CD4-positive, CD25-positive, alpha-beta regulatory T cell (primary cell): Measurements from ENCODE around the gene NHLRC3. TPM values are rescaled to one million over a fixed set of nuclear protein-coding genes. Genes with fewer than 3 reads are reported as not detected.

Source experiments
- ATAC-seq, 2 donors: fragments of 150-1000 bp; cut with Tn5 transposase; one replicate each; pipeline ENCODE4 v1.10.0; 2021; ENCODE audit warnings: low read depth in 2 of 2, moderate number of reproducible peaks in 2 of 2, moderate library complexity in 1 of 2
- DNase-seq, 3 donors: peaks; one replicate each; pipeline versions ENCODE4 v3.0.0 to v3.0.0-alpha.2; 2012 to 2022; ENCODE audit warnings: mixed read lengths in 1 of 3
- H3K27ac ChIP-seq: one replicate; pipeline ENCODE4 v1.7.0; 2013; ENCODE audit warnings: mild to moderate bottlenecking, low read length; ENCODE audit not compliant: insufficient read depth, poor library complexity, severe bottlenecking
- H3K27me3 ChIP-seq: one replicate; pipeline ENCODE4 v1.7.0; 2013; ENCODE audit warnings: low read length; ENCODE audit not compliant: control insufficient read depth, insufficient read depth
- H3K36me3 ChIP-seq: one replicate; pipeline ENCODE4 v1.7.0; 2013; ENCODE audit warnings: mild to moderate bottlenecking, low read length, moderate library complexity; ENCODE audit not compliant: control insufficient read depth, insufficient read depth
- H3K4me1 ChIP-seq: 2 replicates; pipeline ENCODE4 v1.7.0; 2013; ENCODE audit warnings: mild to moderate bottlenecking, low read length; ENCODE audit not compliant: insufficient read depth, control insufficient read depth, poor library complexity, severe bottlenecking
- H3K4me3 ChIP-seq: one replicate; pipeline ENCODE4 v1.7.0; 2013; ENCODE audit warnings: low read depth, mild to moderate bottlenecking, low read length, moderate library complexity
- H3K9me3 ChIP-seq, 2 experiments: 1 replicate in 1 of 2; 2 replicates in 1 of 2; pipeline ENCODE4 v1.7.0; 2013; ENCODE audit warnings: low read length in 2 of 2, mild to moderate bottlenecking in 1 of 2, moderate library complexity in 1 of 2; ENCODE audit not compliant: control insufficient read depth in 2 of 2
- H3K27ac Mint-ChIP-seq, 3 donors: one replicate each; pipeline ENCODE4 v1.8.0; 2020 to 2022; ENCODE audit warnings: mild to moderate bottlenecking in 3 of 3, mixed read lengths in 3 of 3, moderate library complexity in 2 of 3
- H3K27me3 Mint-ChIP-seq: one replicate; pipeline ENCODE4 v1.8.0; 2022; ENCODE audit warnings: mild to moderate bottlenecking, mixed read lengths
- H3K36me3 Mint-ChIP-seq: one replicate; pipeline ENCODE4 v1.8.0; 2020; ENCODE audit warnings: mixed read lengths
- H3K4me1 Mint-ChIP-seq, 4 donors: one replicate each; pipeline ENCODE4 v1.8.0; 2020 to 2022; ENCODE audit warnings: mixed read lengths in 4 of 4, mild to moderate bottlenecking in 1 of 4
- H3K4me3 Mint-ChIP-seq, 4 donors: one replicate each; pipeline ENCODE4 v1.8.0; 2020 to 2022; ENCODE audit warnings: mild to moderate bottlenecking in 4 of 4, mixed read lengths in 4 of 4, moderate library complexity in 3 of 4
- H3K9me3 Mint-ChIP-seq, 7 donors: one replicate each; pipeline ENCODE4 v1.8.0; 2020 to 2022; ENCODE audit warnings: mixed read lengths in 7 of 7, mild to moderate bottlenecking in 3 of 7, moderate library complexity in 2 of 7
- polyA plus RNA-seq, 4 donors: library from polyadenylated mRNA; unstranded; fragments of 300-500 nt; fragmentation: Illumina TruSeq; gene quantifications; one replicate each; pipeline ENCODE4 v1.2.3, GENCODE V29; 2021
- total RNA-seq: library from RNA; stranded (reverse); gene quantifications from one replicate; pipeline ENCODE4 v1.2.3, GENCODE V29; 2022

NHLRC3 gene
- total and polyA plus RNA-seq, 5 donors from 2014 or later, result 5.2 to 13.7 (median 6.8) TPM

GRCh38 chr13:39035204-39035603, 3.1 kb upstream of the NHLRC3 start:
- Histone ChIP-seq H3K4me1 (peaks cover 45% of the 10 kb centered on the region), H3K9me3 (no peaks in the 10 kb centered on the region), H3K27ac (no peak overlapping the region), H3K27me3 (no peaks in the 10 kb centered on the region), H3K4me3 (peak overlapping the region; percentile 99), H3K36me3 (peaks cover 5% of the 10 kb centered on the region)
- no peaks in the 10 kb centered on the region for H3K36me3 Mint-ChIP-seq
- H3K4me3 Mint-ChIP-seq, result peak overlapping the region; percentile 94 to 99 (median 97)
- ATAC-seq (no peak), DNase-seq (no peak)
- H3K9me3 Mint-ChIP-seq, result no peaks in the 10 kb centered on the region
- peak overlapping the region; percentile 5 to 97 (median 77) for H3K27ac Mint-ChIP-seq
- H3K4me1 Mint-ChIP-seq, result peaks cover 35 to 72% (median 46%) of the 10 kb centered on the region in 4 donors
- no peaks in the 10 kb centered on the region for H3K27me3 Mint-ChIP-seq

DNA sequence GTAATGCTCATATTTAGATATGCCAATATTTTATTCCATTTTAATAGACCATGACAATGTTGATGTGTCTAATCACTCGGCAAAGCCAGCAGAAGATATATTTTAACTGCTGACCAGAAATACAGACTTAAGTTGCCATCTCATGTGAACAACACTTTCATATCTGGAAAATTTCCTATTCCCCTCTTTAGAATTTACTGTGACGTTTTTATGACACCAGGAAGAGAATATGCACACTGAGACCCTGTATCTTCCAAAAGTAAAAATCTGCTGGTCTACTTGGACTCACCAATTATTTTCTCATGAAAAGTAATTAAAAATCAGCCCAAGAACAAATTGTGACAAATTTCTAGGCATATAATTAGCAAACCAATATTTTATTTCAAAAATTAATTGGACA, 2.5 kb upstream of the NHLRC3 start:
- Histone ChIP-seq H3K9me3 (no peaks in the 10 kb centered on the region), H3K36me3 (peaks cover 4% of the 10 kb centered on the region), H3K27me3 (no peaks in the 10 kb centered on the region), H3K4me3 (peak overlapping the region; percentile 99), H3K27ac (no peak overlapping the region), H3K4me1 (peaks cover 45% of the 10 kb centered on the region)
- ATAC-seq, result no peak
- no peak for DNase-seq
- Mint-ChIP-seq H3K36me3 (peaks cover 2% of the 10 kb centered on the region), H3K27ac (peak overlapping the region in 2 of 3 donors; percentile 80 to 97), H3K4me1 (peaks cover 36 to 75% (median 52%) of the 10 kb centered on the region in 4 donors), H3K4me3 (peak overlapping the region; percentile 94 to 99 (median 97)), H3K9me3 (no peaks in the 10 kb centered on the region), H3K27me3 (no peaks in the 10 kb centered on the region)

DNA sequence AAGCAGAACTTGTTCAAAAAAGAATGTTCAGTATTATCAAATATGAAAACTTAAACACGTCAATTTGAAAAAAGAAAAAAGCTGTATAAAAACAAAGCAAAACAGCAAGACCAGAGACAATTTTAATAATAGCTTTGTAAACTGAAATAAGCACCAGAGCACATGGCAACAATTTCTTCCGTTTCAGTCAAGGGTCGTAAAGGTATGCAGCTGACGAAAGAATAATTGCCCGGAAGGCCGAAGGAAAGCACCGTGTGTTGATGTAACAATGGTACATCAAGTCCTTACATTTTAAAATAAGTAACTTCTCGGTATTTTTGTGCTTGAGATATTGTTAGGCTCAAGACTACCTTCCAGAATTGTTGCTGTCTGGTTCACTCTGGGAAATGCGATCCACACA, 2.0 kb upstream of the NHLRC3 start:
- ATAC-seq (no peak), DNase-seq (peak in 2 of 3 donors; percentile 23 to 66)
- H3K27ac ChIP-seq, result peak overlapping the region; percentile 30
- H3K9me3 Mint-ChIP-seq, result no peaks in the 10 kb centered on the region
- no peaks in the 10 kb centered on the region for H3K27me3 ChIP-seq
- H3K36me3 Mint-ChIP-seq, result peaks cover 4% of the 10 kb centered on the region
- peaks cover 38 to 76% (median 54%) of the 10 kb centered on the region in 4 donors for H3K4me1 Mint-ChIP-seq
- H3K4me1 ChIP-seq, result peaks cover 45% of the 10 kb centered on the region
- peak overlapping the region; percentile 94 to 99 (median 97) for H3K4me3 Mint-ChIP-seq
- H3K9me3 ChIP-seq, result no peaks in the 10 kb centered on the region
- H3K27me3 Mint-ChIP-seq, result no peaks in the 10 kb centered on the region
- H3K36me3 ChIP-seq, result no peaks in the 10 kb centered on the region
- peak overlapping the region; percentile 80 to 98 (median 97) for H3K27ac Mint-ChIP-seq
- H3K4me3 ChIP-seq, result peak overlapping the region; percentile 99

DNA sequence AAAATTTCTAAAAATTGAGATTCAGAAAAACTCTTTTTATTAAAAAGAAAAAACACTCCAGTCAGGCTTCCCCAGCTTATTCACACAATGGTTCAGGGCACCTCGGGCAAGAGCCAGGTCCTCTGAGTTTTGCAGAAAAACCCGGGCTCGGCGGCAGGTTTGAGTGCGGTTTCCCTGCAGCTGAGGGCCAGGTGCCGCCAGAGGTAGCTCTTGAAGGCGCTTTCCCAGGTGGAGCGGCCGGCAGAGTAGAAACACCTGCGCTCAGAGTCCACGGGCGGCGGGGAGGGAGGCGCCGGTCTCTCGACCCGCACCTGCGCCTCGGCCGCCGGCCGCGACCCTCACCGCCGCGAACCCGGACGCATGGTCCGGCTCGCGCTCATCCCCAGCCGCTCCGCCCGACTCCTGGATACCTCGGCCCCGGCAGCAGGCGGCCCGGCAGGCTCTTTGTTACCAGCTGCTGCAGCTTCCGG, 811 bp upstream of the NHLRC3 start:
- H3K27ac ChIP-seq, result peak overlapping the region; percentile 80
- Mint-ChIP-seq H3K27me3 (no peaks in the 10 kb centered on the region), H3K9me3 (no peaks in the 10 kb centered on the region), H3K27ac (peak overlapping the region; percentile 97 to 98 (median 98)), H3K36me3 (peaks cover 4% of the 10 kb centered on the region), H3K4me1 (peaks cover 34 to 65% (median 50%) of the 10 kb centered on the region in 4 donors), H3K4me3 (peak overlapping the region; percentile 94 to 99 (median 97))
- ATAC-seq (no peak), DNase-seq (no peak)
- no peaks in the 10 kb centered on the region for H3K36me3 ChIP-seq
- H3K9me3 ChIP-seq, result no peaks in the 10 kb centered on the region
- H3K27me3 ChIP-seq, result no peaks in the 10 kb centered on the region
- peaks cover 45% of the 10 kb centered on the region for H3K4me1 ChIP-seq
- H3K4me3 ChIP-seq, result peak overlapping the region; percentile 99

DNA sequence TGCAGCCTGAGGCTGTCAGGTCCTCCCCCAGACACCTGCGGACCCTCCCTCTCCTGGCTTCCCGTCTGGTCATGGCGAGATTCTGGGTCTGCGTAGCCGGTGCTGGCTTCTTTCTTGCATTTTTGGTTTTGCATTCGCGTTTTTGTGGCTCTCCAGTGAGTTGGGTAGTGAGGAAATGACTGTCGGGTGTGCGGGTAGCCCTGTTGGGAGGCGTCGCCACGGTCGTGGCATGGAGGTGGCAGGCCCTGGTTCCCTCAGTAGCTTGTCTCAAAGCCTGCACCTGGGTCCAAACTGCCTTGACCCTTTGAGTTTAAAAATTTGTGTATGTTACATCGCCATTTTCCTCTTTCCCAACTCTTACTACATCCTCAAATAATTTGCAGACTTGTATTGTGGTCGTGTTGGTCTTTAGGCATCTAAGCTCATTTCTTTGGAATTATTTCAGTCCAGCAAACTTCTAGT, 344 bp downstream of the NHLRC3 start:
- Mint-ChIP-seq H3K9me3 (no peaks in the 10 kb centered on the region), H3K36me3 (peaks cover 4% of the 10 kb centered on the region), H3K27me3 (no peaks in the 10 kb centered on the region), H3K4me1 (peaks cover 32 to 61% (median 46%) of the 10 kb centered on the region in 4 donors), H3K27ac (peak overlapping the region; percentile 96 to 98 (median 97)), H3K4me3 (peak overlapping the region; percentile 94 to 99 (median 97))
- H3K36me3 ChIP-seq, result no peaks in the 10 kb centered on the region
- peaks cover 42% of the 10 kb centered on the region for H3K4me1 ChIP-seq
- H3K27me3 ChIP-seq, result no peaks in the 10 kb centered on the region
- peak overlapping the region; percentile 80 for H3K27ac ChIP-seq
- DNase-seq (peak in 2 of 3 donors; percentile 70 to 78), ATAC-seq (peak; percentile 30 to 52)
- H3K9me3 ChIP-seq, result no peaks in the 10 kb centered on the region
- peak overlapping the region; percentile 95 for H3K4me3 ChIP-seq

- ATAC-seq (no peak), DNase-seq (no peak)
- Mint-ChIP-seq H3K36me3 (peaks cover 4% of the 10 kb centered on the region), H3K27ac (peak overlapping the region; percentile 96 to 98 (median 97)), H3K4me3 (peak overlapping the region; percentile 94 to 99 (median 97)), H3K27me3 (no peaks in the 10 kb centered on the region), H3K9me3 (no peaks in the 10 kb centered on the region), H3K4me1 (peaks cover 27 to 57% (median 41%) of the 10 kb centered on the region in 4 donors)
- Histone ChIP-seq H3K9me3 (no peaks in the 10 kb centered on the region), H3K27ac (peak overlapping the region; percentile 80), H3K27me3 (no peaks in the 10 kb centered on the region), H3K4me1 (peaks cover 37% of the 10 kb centered on the region), H3K4me3 (peak overlapping the region; percentile 95), H3K36me3 (peaks cover 1% of the 10 kb centered on the region)
These were observed 785 bp downstream of the NHLRC3 start for GRCh38 chr13:39039041-39039440.

- peaks cover 26% of the 10 kb centered on the region for H3K4me1 ChIP-seq
- ATAC-seq, result no peak
- peaks cover 2% of the 10 kb centered on the region for H3K36me3 ChIP-seq
- no peaks in the 10 kb centered on the region for H3K9me3 ChIP-seq
- no peaks in the 10 kb centered on the region for H3K9me3 Mint-ChIP-seq
- no peak for DNase-seq
- no peak overlapping the region for H3K4me3 ChIP-seq
- peaks cover 20 to 45% (median 34%) of the 10 kb centered on the region in 4 donors for H3K4me1 Mint-ChIP-seq
- H3K27ac ChIP-seq, result no peak overlapping the region
- no peaks in the 10 kb centered on the region for H3K27me3 Mint-ChIP-seq
- H3K4me3 Mint-ChIP-seq, result peak overlapping the region; percentile 18 to 84 (median 60)
- peak overlapping the region; percentile 23 to 28 (median 27) for H3K27ac Mint-ChIP-seq
- peaks cover 4% of the 10 kb centered on the region for H3K36me3 Mint-ChIP-seq
- H3K27me3 ChIP-seq, result no peaks in the 10 kb centered on the region
These were observed 1.9 kb downstream of the NHLRC3 start for GRCh38 chr13:39040206-39040605.

GRCh38 chr13:39044536-39044935, 6.3 kb downstream of the NHLRC3 start:
- no peak overlapping the region for H3K4me3 ChIP-seq
- no peaks in the 10 kb centered on the region for H3K9me3 ChIP-seq
- no peak overlapping the region for H3K4me3 Mint-ChIP-seq
- H3K4me1 Mint-ChIP-seq, result peaks cover 14 to 26% (median 15%) of the 10 kb centered on the region in 4 donors
- H3K4me1 ChIP-seq, result peaks cover 1% of the 10 kb centered on the region
- H3K27ac Mint-ChIP-seq, result no peak overlapping the region
- no peaks in the 10 kb centered on the region for H3K27me3 Mint-ChIP-seq
- peaks cover 7% of the 10 kb centered on the region for H3K36me3 ChIP-seq
- no peak overlapping the region for H3K27ac ChIP-seq
- no peak for DNase-seq
- peaks cover 19% of the 10 kb centered on the region for H3K36me3 Mint-ChIP-seq
- H3K9me3 Mint-ChIP-seq, result no peaks in the 10 kb centered on the region
- no peaks in the 10 kb centered on the region for H3K27me3 ChIP-seq
- ATAC-seq, result no peak
